Measurements from ENCODE around the gene GLB1L. TPM values are rescaled to one million over a fixed set of nuclear protein-coding genes. Genes with fewer than 3 reads are reported as not detected.

Gene GLB1L
- total RNA-seq, 4 donors from 2014 or later = 1.6 to 7.7 (median 3.9) TPM

DNA sequence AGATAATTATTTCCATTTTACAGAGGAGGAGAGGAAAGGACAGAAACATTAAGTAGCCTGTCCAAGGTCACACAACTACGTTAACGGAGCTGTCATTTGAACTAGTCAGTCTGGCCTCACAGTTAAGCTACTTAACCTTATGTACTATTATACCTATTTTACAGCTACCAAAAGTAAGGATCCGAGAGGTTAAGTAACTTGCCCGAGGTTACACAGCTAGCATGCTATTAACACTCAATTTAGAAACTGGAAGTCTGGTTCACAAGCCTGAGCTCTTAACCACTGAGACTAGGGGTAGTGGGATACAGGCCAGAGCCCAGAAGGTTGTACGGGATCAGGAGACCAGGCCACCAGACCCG is 476 bp downstream of the GLB1L start:
- intact Hi-C loops (cut with DNase I; ENCODE audit: low total_unique reads) = no loop called here
- DNase-seq (ENCODE audit: low spot score in 2 of 2) = no peak
- 34 to 35% methylated on average over 6 of the region's 6 CpGs for WGBS, 2 donors
- TF ChIP-seq POLR2A (IDR thresholded peaks at IDR 0.05) (no peak), CTCF (IDR thresholded peaks at IDR 0.05) (no peak)
- H3K4me3 ChIP-seq (ENCODE audit: low read depth, poor library complexity, severe bottlenecking) = peak overlapping the region; percentile 79

GRCh38 chr2:219243291-219243761 is 1.9 kb downstream of the GLB1L start:
- no peak overlapping the region for H3K4me3 ChIP-seq (ENCODE audit: low read depth, poor library complexity, severe bottlenecking)
- TF ChIP-seq CTCF (IDR thresholded peaks at IDR 0.05) (no peak), POLR2A (IDR thresholded peaks at IDR 0.05) (no peak)
- WGBS, 2 donors = 53 to 56% methylated on average over 21 to 28 of the region's 28 CpGs
- intact Hi-C loops (cut with DNase I; ENCODE audit: low total_unique reads) = no loop called here
- no peak for DNase-seq (ENCODE audit: low spot score in 2 of 2)

DNA sequence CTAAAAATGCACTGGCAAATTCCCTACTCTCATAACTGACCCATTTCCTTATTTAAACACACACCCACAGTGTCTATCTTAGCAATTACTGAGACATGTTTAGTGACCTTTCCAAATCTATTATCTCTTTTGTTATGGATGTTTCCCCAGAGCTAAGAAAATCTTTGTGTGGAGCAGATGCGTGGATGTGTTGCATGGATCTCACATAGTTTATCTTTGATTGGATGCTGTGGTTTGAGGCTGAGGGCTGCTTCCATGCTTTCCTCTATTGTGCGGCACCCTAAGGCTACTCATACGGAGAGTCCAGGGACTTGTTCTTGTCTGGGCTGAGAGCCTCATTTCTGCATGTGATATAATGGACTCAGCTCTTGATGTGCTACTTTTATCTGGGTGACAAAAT is 10.9 kb downstream of the GLB1L start:
- DNase-seq (ENCODE audit: low spot score in 2 of 2) = no peak
- 82 to 92% methylated on average over 3 of the region's 3 CpGs for WGBS, 2 donors
- intact Hi-C loops (cut with DNase I; ENCODE audit: low total_unique reads) = no loop called here
- TF ChIP-seq CTCF (IDR thresholded peaks at IDR 0.05) = no peak
- TF ChIP-seq POLR2A (IDR thresholded peaks at IDR 0.05) = no peak
- H3K4me3 ChIP-seq (ENCODE audit: low read depth, poor library complexity, severe bottlenecking) = no peak overlapping the region

DNA sequence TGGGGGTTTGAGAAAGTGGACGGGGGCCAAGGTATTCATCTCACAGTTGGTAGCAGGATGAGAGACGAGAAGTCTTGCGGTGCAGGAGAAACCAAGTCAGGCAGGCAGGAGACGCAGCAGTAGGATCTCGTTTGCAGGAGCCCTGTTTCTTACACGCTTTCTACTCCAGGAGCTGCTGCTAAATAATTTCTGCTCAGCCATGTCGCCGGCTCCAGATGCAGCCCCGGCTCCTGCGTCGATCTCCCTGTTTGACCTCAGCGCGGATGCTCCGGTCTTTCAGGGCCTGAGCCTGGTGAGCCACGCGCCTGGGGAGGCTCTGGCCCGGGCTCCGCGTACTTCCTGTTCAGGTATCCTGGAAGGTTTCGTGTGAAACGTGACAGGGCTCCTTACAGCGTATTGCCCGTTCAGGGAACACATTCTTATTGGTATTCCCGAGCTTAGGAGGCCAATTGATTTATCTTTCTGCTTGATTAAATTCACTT is 15.1 kb downstream of the GLB1L start:
- 0 to 1% methylated on average over 24 of the region's 24 CpGs for WGBS, 2 donors
- no peak for DNase-seq (ENCODE audit: low spot score in 2 of 2)
- H3K4me3 ChIP-seq (ENCODE audit: low read depth, poor library complexity, severe bottlenecking) = peak overlapping the region; percentile 46
- intact Hi-C loops (cut with DNase I; ENCODE audit: low total_unique reads) = no loop called here
- TF ChIP-seq CTCF (IDR thresholded peaks at IDR 0.05) = no peak
- TF ChIP-seq POLR2A (IDR thresholded peaks at IDR 0.05) = no peak

GRCh38 chr2:219229305-219230058 is 15.8 kb downstream of the GLB1L start, which contains the start of the genes ANKZF1 and ATG9A:
Gene ANKZF1 (plus strand): TSS chr2:219229806. CDS start chr2:219230258, 452 bp downstream.
Gene ATG9A (minus strand): TSS chr2:219229636. CDS start chr2:219228024, 1,612 bp downstream.
- H3K4me3 ChIP-seq (ENCODE audit: low read depth, poor library complexity, severe bottlenecking) = peak within 1 kb of the TSS; percentile 46
- TF ChIP-seq POLR2A (IDR thresholded peaks at IDR 0.05) (no peak), CTCF (IDR thresholded peaks at IDR 0.05) (peak in 1 of 3 donors; percentile 43)
- intact Hi-C loops (cut with DNase I; ENCODE audit: low total_unique reads) = loop anchor here (10.0 kb wide), 1 partner anchor 925 kb away; no protein-coding TSS in a partner anchor
- whole genome bisulfite sequencing, 2 donors = 0 to 1% methylated on average over 43 to 69 of the region's 80 CpGs
- DNase-seq (ENCODE audit: low spot score in 2 of 2) = peak; percentile 99 to 100

Measured in lower leg skin (tissue), 4 donors.